Erythroblast (primary cell): ENCODE results near the gene CELF4.

Experiments
- GATA1 ChIP-seq: IDR thresholded peaks from 2 replicates; pipeline ENCODE4 v1.6.1; 2011; ENCODE audit warnings: low read depth, mild to moderate bottlenecking, control low read depth, low read length, moderate library complexity
- POLR2A ChIP-seq: IDR thresholded peaks from 2 replicates; pipeline ENCODE4 v1.6.1; 2011; ENCODE audit warnings: mild to moderate bottlenecking, low read length

DNA sequence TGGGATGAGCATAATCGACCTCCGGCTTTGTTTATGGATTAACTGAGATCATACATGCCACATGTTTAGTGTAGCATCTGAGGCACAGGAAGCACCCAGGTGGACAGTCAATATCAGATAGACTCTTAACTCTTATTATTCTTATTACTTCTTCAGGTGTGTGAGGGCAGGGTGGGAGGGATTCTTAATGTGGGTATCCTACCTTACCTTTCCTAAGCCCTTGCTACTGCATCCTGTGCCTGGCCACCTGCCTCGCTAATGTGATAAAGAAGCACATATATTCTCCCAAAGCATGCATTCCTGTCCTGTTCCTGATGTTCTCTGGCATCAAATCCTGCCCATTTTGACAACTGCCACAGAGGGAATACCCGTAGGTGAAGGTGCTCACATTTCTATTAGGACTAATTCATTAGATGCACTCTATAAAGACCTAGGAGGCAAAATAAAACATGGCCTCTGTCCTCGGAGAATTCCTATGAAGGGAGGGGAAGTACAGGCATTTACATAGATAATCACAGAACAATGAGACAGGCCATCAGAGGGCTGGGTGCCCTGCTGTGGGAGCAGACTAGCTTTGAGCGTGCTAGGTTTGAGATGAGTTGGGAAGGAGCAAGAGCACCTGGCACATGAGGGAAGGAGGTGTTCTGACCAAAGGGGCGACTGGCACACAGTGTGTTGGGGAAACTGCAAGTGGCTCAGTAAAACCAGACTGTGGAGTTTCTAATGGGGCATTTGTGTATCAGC, 19.5 kb upstream of the CELF4 start:
- no peak for TF ChIP-seq POLR2A
- TF ChIP-seq GATA1 = no peak
